IMR-90 (cell line): ENCODE data around the gene BCAR1. TPM values are rescaled to one million over a fixed set of nuclear protein-coding genes. Genes with fewer than 3 reads are reported as not detected.

Experiments
- ATAC-seq: fragments of 200-7000 bp; cut with Tn5 transposase; 2 replicates; pipeline ENCODE4 v1.9.1; 2020; ENCODE audit warnings: low read depth, mild to moderate bottlenecking, moderate library complexity
- BruUV-seq: library from RNA; stranded (reverse); fragments of 400-500 nt; replicated peaks from 2 replicates; lab custom pipeline; 2021; lab: Mats Ljungman, UMichigan
- CTCF ChIA-PET: fragments of 300-600 bp; formaldehyde crosslinking; extraction: SDS; loops from one replicate; lab custom pipeline; 2021; ENCODE audit warnings: antibody characterized with exemption; lab: Yijun Ruan, JAX
- POLR2A ChIA-PET: fragments of 300-600 bp; sonication (Branson Sonifier 250); formaldehyde crosslinking; loops from one replicate; lab custom pipeline; 2022; ENCODE audit warnings: antibody characterized with exemption; ENCODE audit not compliant: unreplicated experiment; lab: Charles Lee
- DNase-seq: peaks from one replicate; pipeline ENCODE4 v3.0.0; 2013
- H2AFZ ChIP-seq: replicated peaks from 2 replicates; pipeline ENCODE3; 2013; ENCODE audit warnings: low read length, mild to moderate bottlenecking; ENCODE audit not compliant: poor library complexity
- H2AK5ac ChIP-seq: 2 replicates; pipeline ENCODE4 v1.6.1; 2013; ENCODE audit warnings: low read depth, low read length, inconsistent platforms
- H2AK9ac ChIP-seq: replicated peaks from 2 replicates; pipeline ENCODE3; 2013; ENCODE audit warnings: mild to moderate bottlenecking, low read depth, low read length, moderate library complexity; ENCODE audit not compliant: poor library complexity
- H2BK120ac ChIP-seq: 2 replicates; pipeline ENCODE4 v1.6.1; 2013; ENCODE audit warnings: low read depth, low read length, inconsistent platforms
- H2BK15ac ChIP-seq: 3 replicates; pipeline ENCODE4 v1.6.1; 2013; ENCODE audit warnings: low read depth, low read length, inconsistent platforms
- H2BK20ac ChIP-seq: 2 replicates; pipeline ENCODE4 v1.6.1; 2013; ENCODE audit warnings: low read depth, mild to moderate bottlenecking, inconsistent platforms, low read length, moderate library complexity
- H2BK5ac ChIP-seq: 2 replicates; pipeline ENCODE4 v1.6.1; 2013; ENCODE audit warnings: mild to moderate bottlenecking, low read depth, low read length, inconsistent platforms; ENCODE audit not compliant: poor library complexity, severe bottlenecking
- H3K14ac ChIP-seq: replicated peaks from 2 replicates; pipeline ENCODE4 v1.6.1; 2013; ENCODE audit warnings: low read depth, low read length, inconsistent platforms
- H3K18ac ChIP-seq: 2 replicates; pipeline ENCODE4 v1.6.1; 2013; ENCODE audit warnings: low read depth, low read length, control low read depth
- H3K23ac ChIP-seq: 2 replicates; pipeline ENCODE4 v1.6.1; 2013; ENCODE audit warnings: low read depth, low read length, inconsistent platforms
- H3K27ac ChIP-seq: 2 replicates; pipeline ENCODE4 v1.5.1; 2013; ENCODE audit warnings: mild to moderate bottlenecking, control low read depth, low read length; ENCODE audit not compliant: insufficient read depth
- H3K27me3 ChIP-seq: 2 replicates; pipeline ENCODE4 v1.6.1; 2013; ENCODE audit warnings: low read length; ENCODE audit not compliant: control insufficient read depth, insufficient read depth
- H3K36me3 ChIP-seq: 2 replicates; pipeline ENCODE4 v1.6.1; 2013; ENCODE audit warnings: low read length, mixed read lengths; ENCODE audit not compliant: control insufficient read depth, insufficient read depth
- H3K4ac ChIP-seq: 2 replicates; pipeline ENCODE4 v1.6.1; 2013; ENCODE audit warnings: low read depth, low read length, inconsistent platforms
- H3K4me1 ChIP-seq: 2 replicates; pipeline ENCODE4 v1.6.1; 2013; ENCODE audit warnings: low read length, mixed read lengths; ENCODE audit not compliant: control insufficient read depth, insufficient read depth
- H3K4me2 ChIP-seq: 2 replicates; pipeline ENCODE4 v1.6.1; 2013; ENCODE audit warnings: low read depth, mild to moderate bottlenecking, control low read depth, low read length, moderate library complexity
- H3K4me3 ChIP-seq: 2 replicates; pipeline ENCODE4 v1.5.1; 2013; ENCODE audit warnings: low read depth, mild to moderate bottlenecking, control low read depth, low read length, moderate library complexity; ENCODE audit not compliant: insufficient read depth
- H3K56ac ChIP-seq: 2 replicates; pipeline ENCODE4 v1.6.1; 2013; ENCODE audit warnings: low read length, inconsistent platforms; ENCODE audit not compliant: insufficient read depth; ENCODE audit errors: extremely low read depth
- H3K79me1 ChIP-seq, 2 experiments: 2 replicates each; pipeline ENCODE4 v1.6.1; 2013; ENCODE audit warnings: low read length in 2 of 2, inconsistent platforms in 1 of 2, low read depth in 1 of 2
- H3K9ac ChIP-seq: 2 replicates; pipeline ENCODE4 v1.6.1; 2013; ENCODE audit warnings: low read depth, low read length, control low read depth
- H3K9me1 ChIP-seq: 2 replicates; pipeline ENCODE4 v1.6.1; 2013; ENCODE audit warnings: low read length, inconsistent platforms; ENCODE audit not compliant: insufficient read depth
- H3K9me3 ChIP-seq: 2 replicates; pipeline ENCODE4 v1.6.1; 2013; ENCODE audit warnings: low read length; ENCODE audit not compliant: control insufficient read depth, insufficient read depth
- H4K20me1 ChIP-seq: 2 replicates; pipeline ENCODE4 v1.6.1; 2013; ENCODE audit warnings: low read length, inconsistent platforms; ENCODE audit not compliant: insufficient read depth
- H4K5ac ChIP-seq: 2 replicates; pipeline ENCODE4 v1.6.1; 2013; ENCODE audit warnings: mild to moderate bottlenecking, low read depth, low read length, control low read depth
- H4K8ac ChIP-seq, 2 experiments: 2 replicates each; pipeline ENCODE4 v1.6.1; 2013; ENCODE audit warnings: low read depth in 2 of 2, low read length in 2 of 2, control low read depth in 1 of 2, inconsistent platforms in 1 of 2
- H4K91ac ChIP-seq: 2 replicates; pipeline ENCODE4 v1.6.1; 2013; ENCODE audit warnings: low read depth, low read length, inconsistent platforms; ENCODE audit not compliant: insufficient read depth
- BHLHE40 ChIP-seq: fragments of 150-350 bp; IDR thresholded peaks from 2 replicates; pipeline ENCODE4 v1.6.1; 2016; ENCODE audit warnings: mild to moderate bottlenecking, low read depth, low read length
- CEBPB ChIP-seq: IDR thresholded peaks from 2 replicates; pipeline ENCODE4 v1.6.1; 2012; ENCODE audit warnings: low read depth, low read length, improper control_type of control experiment
- CHD1 ChIP-seq: IDR thresholded peaks from 2 replicates; pipeline ENCODE4 v1.6.1; 2012; ENCODE audit warnings: low read depth, low read length, improper control_type of control experiment
- ELK1 ChIP-seq: fragments of 150-350 bp; IDR thresholded peaks from 2 replicates; pipeline ENCODE4 v1.6.1; 2016; ENCODE audit warnings: low read depth, mild to moderate bottlenecking, low read length, moderate library complexity, borderline replicate concordance
- FOS ChIP-seq: fragments of 150-350 bp; IDR thresholded peaks from 2 replicates; pipeline ENCODE4 v1.6.1; 2016; ENCODE audit warnings: low read depth, low read length
- MAFK ChIP-seq: IDR thresholded peaks from 2 replicates; pipeline ENCODE4 v1.6.1; 2012; ENCODE audit warnings: low read depth, low read length, improper control_type of control experiment
- MAZ ChIP-seq: IDR thresholded peaks from 2 replicates; pipeline ENCODE4 v1.6.1; 2012; ENCODE audit warnings: low read depth, mild to moderate bottlenecking, low read length, improper control_type of control experiment, moderate library complexity, borderline replicate concordance
- MXI1 ChIP-seq: IDR thresholded peaks from 2 replicates; pipeline ENCODE4 v1.6.1; 2012; ENCODE audit warnings: low read depth, mild to moderate bottlenecking, low read length, moderate library complexity, borderline replicate concordance
- NFE2L2 ChIP-seq: fragments of 150-350 bp; IDR thresholded peaks from 2 replicates; pipeline ENCODE4 v1.6.1; 2016; ENCODE audit warnings: low read depth, mild to moderate bottlenecking, low read length
- POLR2A ChIP-seq: IDR thresholded peaks from 2 replicates; pipeline ENCODE4 v1.6.1; 2012; ENCODE audit warnings: mild to moderate bottlenecking, low read depth, low read length
- RAD21 ChIP-seq: IDR thresholded peaks from 2 replicates; pipeline ENCODE4 v1.6.1; 2012; ENCODE audit warnings: low read length, improper control_type of control experiment
- RCOR1 ChIP-seq: IDR thresholded peaks from 2 replicates; pipeline ENCODE4 v1.6.1; 2012; ENCODE audit warnings: mild to moderate bottlenecking, low read length, improper control_type of control experiment; ENCODE audit not compliant: insufficient replicate concordance
- RFX5 ChIP-seq: IDR thresholded peaks from 2 replicates; pipeline ENCODE4 v1.8.0; 2012; ENCODE audit warnings: low read depth, mild to moderate bottlenecking, low read length, moderate library complexity
- SMC3 ChIP-seq: fragments of 150-350 bp; IDR thresholded peaks from 2 replicates; pipeline ENCODE4 v1.6.1; 2016; ENCODE audit warnings: low read depth, mild to moderate bottlenecking, antibody characterized with exemption, low read length, moderate library complexity
- WGBS, 2 experiments: methylation state at CpG; one replicate each; pipeline versions ENCODE4 v1.1.5 to v1.1.7; 2013; ENCODE audit warnings: missing lambda C conversion rate in 2 of 2; ENCODE audit not compliant: insufficient read length in 1 of 2; ENCODE audit errors: extremely low coverage in 2 of 2; 5-methylcytosine and 5-hydroxymethylcytosine counted together
- dilution Hi-C: fragments of 300-500 bp; cut with HindIII; formaldehyde crosslinking; loops from one replicate; pipeline ENCODE4 v1.14.3; 2018; ENCODE audit warnings: low sequenced_read_pairs; ENCODE audit not compliant: unreplicated experiment
- in situ Hi-C: fragments of 300-500 bp; cut with MboI; formaldehyde crosslinking; loops from 3 replicates; pipeline ENCODE4 v1.14.3; 2019; ENCODE audit warnings: low sequenced_read_pairs, inconsistent platforms, mixed read lengths
- intact Hi-C: fragments of 100-400 bp; cut with micrococcal nuclease; formaldehyde crosslinking; loops from 2 replicates; pipeline ENCODE4 v1.10.0; 2022
- polyA plus RNA-seq, 3 experiments: library from polyadenylated mRNA; depleted of rRNA; stranded (reverse); fragments of >200 nt; gene quantifications; 2 replicates each; pipeline ENCODE4 v1.2.3, GENCODE V29; 2012; ENCODE audit warnings: low replicate concordance in 1 of 3
- total RNA-seq: library from RNA; depleted of rRNA; stranded (reverse); fragments of >200 nt; gene quantifications from 2 replicates; pipeline ENCODE4 v1.2.3, GENCODE V29; 2012
- TF ChIP-seq, protein P1 (sequence below): conservative IDR thresholded peaks from 2 replicates; pipeline ENCODE4 v1.5.1; 2012; ENCODE audit warnings: mild to moderate bottlenecking, low read depth, low read length, improper control_type of control experiment
- TF ChIP-seq, protein P2 (sequence below): fragments of 150-350 bp; IDR thresholded peaks from 2 replicates; pipeline ENCODE4 v1.6.1; 2017; ENCODE audit warnings: mild to moderate bottlenecking, antibody characterized with exemption, low read length, low read depth

Gene BCAR1
- total and polyA plus RNA-seq, 2 of the 4 experiments (the other 2 are of a cell fraction), result 18.1 to 99.4 TPM

- Histone ChIP-seq H3K18ac (no peak overlapping the region), H3K36me3 (peaks cover 17% of the 10 kb centered on the region), H2BK5ac (no peak overlapping the region), H3K9me1 (peaks cover 21% of the 10 kb centered on the region), H3K4me3 (no peak overlapping the region), H4K91ac (no peak overlapping the region), H3K27me3 (no peaks in the 10 kb centered on the region), H4K5ac (no peak overlapping the region), H2AFZ (no peak overlapping the region), H3K14ac (no peak overlapping the region), H3K4me2 (no peak overlapping the region), H2BK15ac (no peak overlapping the region), H3K27ac (no peak overlapping the region), H2AK5ac (no peak overlapping the region), H3K9ac (no peak overlapping the region), H3K9me3 (no peaks in the 10 kb centered on the region), H4K20me1 (no peaks in the 10 kb centered on the region), H3K4me1 (peaks cover 7% of the 10 kb centered on the region), H3K56ac (no peak overlapping the region), H2AK9ac (no peak overlapping the region), H3K4ac (no peak overlapping the region), H2BK120ac (no peak overlapping the region), H2BK20ac (no peak overlapping the region), H3K23ac (no peak overlapping the region), H4K8ac (no peak overlapping the region), H3K79me1 (peaks cover 0 to 9% of the 10 kb centered on the region in 2 experiments; a peak in 2 of 4 replicates)
- ChIA-PET POLR2A (no interaction called here), CTCF (no interaction called here)
- BruUV-seq, result no TSS peak
- TF ChIP-seq SMC3 (no peak), NFE2L2 (no peak), ELK1 (no peak), RAD21 (no peak), MAZ (no peak), POLR2A (no peak), MXI1 (no peak), RCOR1 (no peak), CEBPB (no peak), MAFK (no peak), CHD1 (no peak), FOS (no peak), RFX5 (no peak), BHLHE40 (no peak)
- TF ChIP-seq, protein P1, sequence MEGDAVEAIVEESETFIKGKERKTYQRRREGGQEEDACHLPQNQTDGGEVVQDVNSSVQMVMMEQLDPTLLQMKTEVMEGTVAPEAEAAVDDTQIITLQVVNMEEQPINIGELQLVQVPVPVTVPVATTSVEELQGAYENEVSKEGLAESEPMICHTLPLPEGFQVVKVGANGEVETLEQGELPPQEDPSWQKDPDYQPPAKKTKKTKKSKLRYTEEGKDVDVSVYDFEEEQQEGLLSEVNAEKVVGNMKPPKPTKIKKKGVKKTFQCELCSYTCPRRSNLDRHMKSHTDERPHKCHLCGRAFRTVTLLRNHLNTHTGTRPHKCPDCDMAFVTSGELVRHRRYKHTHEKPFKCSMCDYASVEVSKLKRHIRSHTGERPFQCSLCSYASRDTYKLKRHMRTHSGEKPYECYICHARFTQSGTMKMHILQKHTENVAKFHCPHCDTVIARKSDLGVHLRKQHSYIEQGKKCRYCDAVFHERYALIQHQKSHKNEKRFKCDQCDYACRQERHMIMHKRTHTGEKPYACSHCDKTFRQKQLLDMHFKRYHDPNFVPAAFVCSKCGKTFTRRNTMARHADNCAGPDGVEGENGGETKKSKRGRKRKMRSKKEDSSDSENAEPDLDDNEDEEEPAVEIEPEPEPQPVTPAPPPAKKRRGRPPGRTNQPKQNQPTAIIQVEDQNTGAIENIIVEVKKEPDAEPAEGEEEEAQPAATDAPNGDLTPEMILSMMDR, result no peak
- TF ChIP-seq, protein P2, sequence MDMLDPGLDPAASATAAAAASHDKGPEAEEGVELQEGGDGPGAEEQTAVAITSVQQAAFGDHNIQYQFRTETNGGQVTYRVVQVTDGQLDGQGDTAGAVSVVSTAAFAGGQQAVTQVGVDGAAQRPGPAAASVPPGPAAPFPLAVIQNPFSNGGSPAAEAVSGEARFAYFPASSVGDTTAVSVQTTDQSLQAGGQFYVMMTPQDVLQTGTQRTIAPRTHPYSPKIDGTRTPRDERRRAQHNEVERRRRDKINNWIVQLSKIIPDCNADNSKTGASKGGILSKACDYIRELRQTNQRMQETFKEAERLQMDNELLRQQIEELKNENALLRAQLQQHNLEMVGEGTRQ, result no peak
- in situ Hi-C loops, result no loop called here
- dilution Hi-C loops, result no loop called here
- intact Hi-C loops, result no loop called here
- ATAC-seq, result no peak
- WGBS, 2 experiments, result no CpG with 5 or more reads among the region's 3 CpGs
- no peak for DNase-seq
Observed at GRCh38 chr16:75292691-75293090, 41.3 kb upstream of the BCAR1 start.
